Liver (tissue), 3 donors: ENCODE measurements around the gene IL1RAPL2.

Experiments used
- HNF4G ChIP-seq: IDR thresholded peaks from 2 replicates; pipeline ENCODE4 v1.6.1; 2016; ENCODE audit warnings: antibody characterized with exemption
- YY1 ChIP-seq: IDR thresholded peaks from 2 replicates; pipeline ENCODE4 v1.6.1; 2016; ENCODE audit warnings: antibody characterized with exemption, mild to moderate bottlenecking
- TF ChIP-seq, protein P1 (sequence below): IDR thresholded peaks from 2 replicates; pipeline ENCODE4 v1.6.1; 2016; ENCODE audit warnings: antibody characterized with exemption
- TF ChIP-seq, protein P2 (sequence below): IDR thresholded peaks from 2 replicates; pipeline ENCODE4 v1.6.1; 2016; ENCODE audit warnings: antibody characterized with exemption, mild to moderate bottlenecking
- TF ChIP-seq, protein P3 (sequence below): fragments of 150-350 bp; IDR thresholded peaks from 2 replicates; pipeline ENCODE4 v1.5.1; 2017; ENCODE audit warnings: improper control_type of control experiment, low read depth, low read length; ENCODE audit not compliant: missing input control
- donor health status: healthy.
- donor health status: healthy.

DNA sequence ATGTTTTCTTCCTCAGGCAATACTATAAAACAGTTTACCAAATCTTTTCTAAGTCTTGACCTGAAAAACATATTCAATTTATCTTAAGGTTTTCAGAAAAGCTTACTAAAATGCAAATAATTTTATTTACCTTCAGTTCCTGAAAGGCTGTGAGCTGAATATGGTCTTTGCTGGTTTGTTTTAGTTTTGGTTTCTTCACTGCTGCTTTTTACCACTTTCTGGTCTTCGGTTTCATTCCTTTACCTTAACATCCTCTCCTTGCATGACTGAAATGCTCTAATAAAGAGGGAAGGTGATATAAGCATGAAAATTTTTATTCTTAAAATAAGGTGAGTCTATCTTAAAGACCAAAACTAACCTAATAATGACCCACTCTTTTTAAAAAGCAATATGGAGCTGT lies 1159.2 kb downstream of the IL1RAPL2 start:
- TF ChIP-seq YY1 = no peak
- TF ChIP-seq, protein P1, sequence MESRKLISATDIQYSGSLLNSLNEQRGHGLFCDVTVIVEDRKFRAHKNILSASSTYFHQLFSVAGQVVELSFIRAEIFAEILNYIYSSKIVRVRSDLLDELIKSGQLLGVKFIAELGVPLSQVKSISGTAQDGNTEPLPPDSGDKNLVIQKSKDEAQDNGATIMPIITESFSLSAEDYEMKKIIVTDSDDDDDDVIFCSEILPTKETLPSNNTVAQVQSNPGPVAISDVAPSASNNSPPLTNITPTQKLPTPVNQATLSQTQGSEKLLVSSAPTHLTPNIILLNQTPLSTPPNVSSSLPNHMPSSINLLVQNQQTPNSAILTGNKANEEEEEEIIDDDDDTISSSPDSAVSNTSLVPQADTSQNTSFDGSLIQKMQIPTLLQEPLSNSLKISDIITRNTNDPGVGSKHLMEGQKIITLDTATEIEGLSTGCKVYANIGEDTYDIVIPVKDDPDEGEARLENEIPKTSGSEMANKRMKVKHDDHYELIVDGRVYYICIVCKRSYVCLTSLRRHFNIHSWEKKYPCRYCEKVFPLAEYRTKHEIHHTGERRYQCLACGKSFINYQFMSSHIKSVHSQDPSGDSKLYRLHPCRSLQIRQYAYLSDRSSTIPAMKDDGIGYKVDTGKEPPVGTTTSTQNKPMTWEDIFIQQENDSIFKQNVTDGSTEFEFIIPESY = no peak
- TF ChIP-seq, protein P2, sequence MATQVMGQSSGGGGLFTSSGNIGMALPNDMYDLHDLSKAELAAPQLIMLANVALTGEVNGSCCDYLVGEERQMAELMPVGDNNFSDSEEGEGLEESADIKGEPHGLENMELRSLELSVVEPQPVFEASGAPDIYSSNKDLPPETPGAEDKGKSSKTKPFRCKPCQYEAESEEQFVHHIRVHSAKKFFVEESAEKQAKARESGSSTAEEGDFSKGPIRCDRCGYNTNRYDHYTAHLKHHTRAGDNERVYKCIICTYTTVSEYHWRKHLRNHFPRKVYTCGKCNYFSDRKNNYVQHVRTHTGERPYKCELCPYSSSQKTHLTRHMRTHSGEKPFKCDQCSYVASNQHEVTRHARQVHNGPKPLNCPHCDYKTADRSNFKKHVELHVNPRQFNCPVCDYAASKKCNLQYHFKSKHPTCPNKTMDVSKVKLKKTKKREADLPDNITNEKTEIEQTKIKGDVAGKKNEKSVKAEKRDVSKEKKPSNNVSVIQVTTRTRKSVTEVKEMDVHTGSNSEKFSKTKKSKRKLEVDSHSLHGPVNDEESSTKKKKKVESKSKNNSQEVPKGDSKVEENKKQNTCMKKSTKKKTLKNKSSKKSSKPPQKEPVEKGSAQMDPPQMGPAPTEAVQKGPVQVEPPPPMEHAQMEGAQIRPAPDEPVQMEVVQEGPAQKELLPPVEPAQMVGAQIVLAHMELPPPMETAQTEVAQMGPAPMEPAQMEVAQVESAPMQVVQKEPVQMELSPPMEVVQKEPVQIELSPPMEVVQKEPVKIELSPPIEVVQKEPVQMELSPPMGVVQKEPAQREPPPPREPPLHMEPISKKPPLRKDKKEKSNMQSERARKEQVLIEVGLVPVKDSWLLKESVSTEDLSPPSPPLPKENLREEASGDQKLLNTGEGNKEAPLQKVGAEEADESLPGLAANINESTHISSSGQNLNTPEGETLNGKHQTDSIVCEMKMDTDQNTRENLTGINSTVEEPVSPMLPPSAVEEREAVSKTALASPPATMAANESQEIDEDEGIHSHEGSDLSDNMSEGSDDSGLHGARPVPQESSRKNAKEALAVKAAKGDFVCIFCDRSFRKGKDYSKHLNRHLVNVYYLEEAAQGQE = no peak
- TF ChIP-seq HNF4G = no peak
- TF ChIP-seq, protein P3, sequence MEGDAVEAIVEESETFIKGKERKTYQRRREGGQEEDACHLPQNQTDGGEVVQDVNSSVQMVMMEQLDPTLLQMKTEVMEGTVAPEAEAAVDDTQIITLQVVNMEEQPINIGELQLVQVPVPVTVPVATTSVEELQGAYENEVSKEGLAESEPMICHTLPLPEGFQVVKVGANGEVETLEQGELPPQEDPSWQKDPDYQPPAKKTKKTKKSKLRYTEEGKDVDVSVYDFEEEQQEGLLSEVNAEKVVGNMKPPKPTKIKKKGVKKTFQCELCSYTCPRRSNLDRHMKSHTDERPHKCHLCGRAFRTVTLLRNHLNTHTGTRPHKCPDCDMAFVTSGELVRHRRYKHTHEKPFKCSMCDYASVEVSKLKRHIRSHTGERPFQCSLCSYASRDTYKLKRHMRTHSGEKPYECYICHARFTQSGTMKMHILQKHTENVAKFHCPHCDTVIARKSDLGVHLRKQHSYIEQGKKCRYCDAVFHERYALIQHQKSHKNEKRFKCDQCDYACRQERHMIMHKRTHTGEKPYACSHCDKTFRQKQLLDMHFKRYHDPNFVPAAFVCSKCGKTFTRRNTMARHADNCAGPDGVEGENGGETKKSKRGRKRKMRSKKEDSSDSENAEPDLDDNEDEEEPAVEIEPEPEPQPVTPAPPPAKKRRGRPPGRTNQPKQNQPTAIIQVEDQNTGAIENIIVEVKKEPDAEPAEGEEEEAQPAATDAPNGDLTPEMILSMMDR = no peak
